ENCODE measurements around the gene DMRTB1.

The DMRTB1 gene

DNA sequence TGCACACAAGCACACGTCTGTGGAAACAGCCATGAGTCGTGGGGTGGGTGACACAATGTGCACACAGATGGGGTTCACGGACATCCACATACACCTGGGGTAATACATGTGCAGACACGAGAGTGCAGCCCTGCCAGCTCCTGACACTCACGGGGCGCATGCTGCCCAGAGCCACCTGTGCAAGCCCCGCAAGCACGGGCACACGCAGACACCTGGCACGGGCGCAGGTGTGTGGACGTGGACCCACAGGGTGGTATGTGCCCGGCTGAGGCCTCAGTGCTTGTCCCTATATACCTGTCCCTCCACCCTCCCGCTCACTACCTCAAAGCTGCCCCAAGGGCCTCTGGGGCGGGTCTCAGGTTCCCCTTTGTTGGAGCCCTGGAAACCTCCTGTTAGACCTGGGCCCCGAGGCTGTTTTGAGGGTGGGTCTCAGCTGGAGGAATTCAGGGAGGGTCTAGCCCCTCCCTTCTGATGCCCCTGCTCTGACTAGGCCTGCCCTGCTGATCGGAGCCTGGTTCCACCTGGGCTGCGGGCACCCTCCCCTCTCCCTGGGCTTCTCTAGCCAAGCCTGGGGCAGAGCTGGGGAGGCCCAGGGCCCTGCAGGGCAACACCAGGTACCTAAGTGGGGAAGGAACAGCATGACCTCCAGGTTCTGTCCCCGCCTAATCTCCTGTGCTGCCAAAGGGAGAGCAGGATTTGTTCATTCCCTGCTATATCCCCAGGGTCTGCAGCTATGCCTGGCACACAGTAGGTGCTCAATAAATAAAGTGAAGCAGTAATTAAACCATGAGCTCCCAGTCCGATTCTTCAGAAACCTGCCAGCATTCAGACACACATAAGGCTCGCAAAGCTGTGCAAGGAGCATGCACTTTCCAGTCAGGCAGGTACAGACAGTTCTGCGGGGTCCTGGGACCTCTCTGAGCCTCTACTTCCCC is 49.1 kb downstream of the DMRTB1 start:
- DNase-seq (ENCODE audit: low spot score) = no peak

DNA sequence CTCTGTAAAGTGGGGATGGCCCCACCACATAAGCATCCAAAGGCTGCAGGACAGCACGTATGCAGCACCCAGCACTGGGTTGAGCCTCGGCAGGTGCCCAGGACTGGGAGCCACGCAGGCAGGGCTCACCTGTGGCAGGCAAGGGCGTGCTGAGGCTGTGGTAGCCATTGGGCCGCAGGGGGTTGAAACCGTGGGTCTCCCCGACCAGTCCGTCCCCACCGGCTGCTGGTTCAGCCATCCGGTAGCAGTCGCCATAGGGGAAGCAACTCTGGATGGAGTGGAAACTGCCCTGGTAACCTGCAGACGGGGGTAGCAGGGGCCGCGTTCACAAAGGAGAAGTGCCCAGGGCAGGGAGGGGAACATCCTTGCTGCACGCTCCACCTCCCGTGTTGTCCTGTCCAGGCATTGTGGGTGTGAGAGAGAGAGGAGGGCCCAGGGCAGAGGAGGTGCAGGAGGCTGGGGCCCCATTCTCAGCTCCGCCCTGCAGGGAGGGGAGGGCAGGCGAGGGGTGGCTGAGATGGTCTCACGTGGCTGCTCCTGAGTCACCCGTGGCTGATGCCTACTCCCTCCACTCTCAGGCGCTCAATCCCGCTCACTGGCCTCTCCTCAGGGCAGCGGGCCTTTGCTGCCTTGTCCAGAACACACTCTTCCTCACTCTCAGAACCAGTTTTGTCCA is 49.9 kb downstream of the DMRTB1 start:
- DNase-seq (ENCODE audit: low spot score) = no peak

DNA sequence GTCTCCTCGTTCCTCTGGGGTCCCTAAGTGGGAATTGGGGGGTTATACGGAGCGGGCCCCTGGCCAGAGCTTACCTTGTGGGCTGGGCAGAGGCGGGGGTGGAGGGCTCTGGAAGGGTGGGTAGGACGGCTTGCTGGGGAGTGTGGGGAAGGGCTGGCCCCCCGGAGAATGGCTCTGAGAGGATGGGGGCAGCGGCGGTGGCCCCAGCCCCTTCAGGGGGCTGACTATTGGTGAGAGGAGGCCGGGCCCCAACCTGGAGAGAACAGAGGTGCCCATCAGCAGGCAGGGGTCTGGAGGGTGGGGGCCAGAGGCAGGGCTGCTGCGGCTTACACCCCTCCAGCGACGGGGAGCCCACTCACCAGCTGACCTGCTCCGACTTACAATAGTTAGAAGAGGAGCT is 50.6 kb downstream of the DMRTB1 start:
- DNase-seq (ENCODE audit: low spot score) = no peak

DNA sequence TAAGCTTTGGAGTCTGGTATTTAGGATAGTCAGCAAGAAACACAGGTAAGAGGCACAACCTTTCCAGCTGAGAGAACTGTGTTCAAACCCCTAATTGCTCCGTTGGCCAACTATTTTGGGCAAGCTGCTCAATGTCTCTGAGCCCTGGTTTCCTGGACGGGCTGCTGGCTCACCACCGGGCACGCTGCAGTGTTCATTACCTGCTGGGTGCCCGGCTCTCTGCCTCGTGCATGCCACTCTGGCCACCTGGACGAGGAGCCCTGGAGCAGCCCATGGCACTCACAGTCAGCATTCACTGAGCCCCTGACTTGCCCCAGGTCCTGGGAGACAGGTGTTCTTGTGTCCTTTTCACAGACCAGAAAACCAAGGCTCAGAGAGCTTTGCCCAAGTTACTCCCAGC is 51.0 kb downstream of the DMRTB1 start:
- no peak for DNase-seq (ENCODE audit: low spot score)

DNA sequence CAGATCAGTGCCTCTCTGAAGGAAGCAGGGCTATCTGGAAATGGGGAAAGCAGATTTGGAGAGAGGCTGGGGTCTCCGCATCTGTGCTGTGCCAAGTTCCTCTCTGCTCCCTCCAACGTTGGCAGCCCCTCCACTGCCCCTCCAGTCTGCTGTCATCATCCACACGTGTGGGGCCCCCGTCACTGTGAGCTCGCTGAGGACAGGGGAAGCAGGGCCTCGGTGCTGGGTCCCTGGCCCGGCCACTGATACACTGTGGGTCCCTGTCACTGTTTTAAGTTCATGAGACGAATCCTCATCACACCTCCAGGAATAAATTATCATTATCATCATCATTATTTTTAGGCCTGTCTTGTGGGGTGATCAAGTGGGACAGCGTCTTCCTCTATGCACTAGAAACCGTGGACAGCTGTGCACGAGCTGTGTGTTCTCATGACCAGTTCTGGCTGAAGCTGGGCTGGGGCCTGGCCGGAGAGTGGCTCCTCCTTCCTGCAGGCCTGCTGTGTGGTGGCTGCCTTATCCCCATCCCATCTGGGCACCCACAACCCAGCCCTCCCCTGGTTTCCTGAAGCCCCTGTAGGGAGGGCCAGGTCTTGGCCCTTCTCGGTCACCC is 52.2 kb downstream of the DMRTB1 start:
- DNase-seq (ENCODE audit: low spot score) = no peak

DNA sequence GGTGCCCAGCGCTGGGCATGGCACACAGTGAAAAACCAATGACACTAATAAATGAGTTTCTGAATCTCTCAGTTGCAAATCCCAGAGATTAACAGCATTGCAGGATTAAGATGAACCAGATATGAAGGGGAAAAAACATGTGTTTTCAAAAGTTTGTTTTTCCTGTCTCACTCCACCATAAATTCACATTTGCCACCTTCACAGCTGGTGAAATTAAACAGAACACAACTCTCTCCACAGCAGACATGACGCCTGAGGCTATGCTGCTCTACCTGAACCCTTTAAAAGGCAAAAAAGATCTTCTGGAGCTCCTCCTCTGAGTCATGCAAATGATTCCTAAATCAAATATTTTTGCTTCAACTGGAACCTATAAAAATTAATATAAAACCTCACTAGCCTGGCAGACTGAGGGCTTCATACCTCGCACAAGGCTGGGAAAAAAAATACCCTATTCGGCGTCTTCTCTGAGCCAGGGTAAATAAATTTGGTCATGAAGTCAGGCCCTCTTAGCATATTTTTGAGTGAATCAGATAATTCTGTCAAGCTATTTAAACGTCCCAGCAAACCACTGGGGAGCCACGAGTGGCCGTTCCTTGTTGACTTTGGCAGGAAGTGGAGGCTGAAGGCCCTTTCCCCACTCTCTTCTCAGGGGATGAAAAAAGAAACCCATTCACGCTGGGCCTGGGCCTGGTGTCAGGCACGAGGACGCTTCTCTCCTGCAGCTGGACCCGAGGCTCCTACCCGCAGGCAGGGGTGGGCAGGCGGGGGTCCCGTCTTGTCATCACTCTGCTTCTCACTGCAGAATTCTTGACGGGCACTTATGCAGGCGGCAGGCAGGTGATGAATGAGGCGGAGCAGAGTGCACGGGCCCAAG is 53.0 kb downstream of the DMRTB1 start:
- DNase-seq (ENCODE audit: low spot score) = no peak

DNA sequence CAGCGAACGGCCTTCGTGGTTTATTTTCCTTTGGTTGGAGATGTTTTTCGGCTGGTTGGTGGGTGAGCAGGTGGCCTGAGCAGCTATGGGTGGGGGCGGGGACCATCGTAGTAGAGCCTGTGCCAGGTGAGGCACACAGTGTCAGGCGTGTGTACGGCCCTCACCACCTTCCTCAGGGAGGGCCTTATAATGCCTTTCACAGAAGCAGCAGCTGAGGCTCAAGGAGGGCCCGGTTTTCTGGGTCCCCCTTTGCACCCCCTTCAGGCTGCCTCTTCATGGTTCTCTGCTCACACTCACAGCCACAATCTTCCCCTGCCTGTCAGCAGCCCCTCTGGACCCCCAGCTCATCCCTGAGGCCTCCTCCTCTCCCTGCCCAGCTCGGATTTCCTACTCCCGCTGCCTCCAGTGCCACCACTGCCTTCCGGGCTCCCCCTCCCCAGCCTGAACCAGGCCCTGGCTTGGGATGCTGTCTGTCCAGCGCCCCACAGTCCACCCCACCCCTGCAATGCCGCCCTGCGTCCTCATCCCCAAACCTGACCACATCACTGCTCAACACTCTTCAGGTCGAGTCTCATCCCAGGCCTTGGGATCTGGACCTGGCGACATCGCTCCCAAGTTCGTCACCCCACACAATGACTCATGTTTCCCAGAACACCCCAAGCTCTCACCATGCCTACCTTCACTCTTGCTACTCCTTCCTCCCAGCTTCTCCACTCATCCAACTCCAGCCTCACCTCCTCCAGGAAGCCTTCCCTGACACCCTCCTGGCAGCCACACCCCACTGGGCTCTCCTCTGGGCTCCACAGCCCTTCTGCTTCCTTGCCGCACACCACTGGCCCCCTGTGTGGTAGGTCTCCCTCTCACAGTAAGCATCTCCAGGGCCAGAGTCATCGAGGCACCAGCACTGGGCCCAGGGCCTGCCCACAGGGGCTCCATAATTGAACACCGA is 53.9 kb downstream of the DMRTB1 start:
- no peak for DNase-seq (ENCODE audit: low spot score)

DNA sequence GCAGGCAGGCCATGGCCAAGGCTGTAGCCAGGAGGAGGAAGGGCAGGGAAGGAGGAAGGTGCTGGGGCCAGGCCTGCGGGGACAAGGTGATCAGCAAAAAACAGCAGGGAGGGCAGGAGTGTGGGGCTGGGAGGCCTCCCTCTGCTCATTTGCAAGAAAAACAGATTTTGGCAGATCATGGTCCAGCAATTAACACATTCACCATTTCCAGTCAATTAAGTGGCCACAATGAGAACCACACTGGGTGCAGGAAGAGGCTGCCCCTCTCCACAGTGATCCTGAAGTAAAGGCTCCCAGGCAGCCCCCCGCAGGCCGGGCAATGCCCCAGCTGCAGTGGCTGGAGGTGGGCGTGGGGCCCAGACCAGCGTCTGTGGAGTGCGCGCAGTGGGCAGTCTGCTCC is 54.6 kb downstream of the DMRTB1 start:
- DNase-seq (ENCODE audit: low spot score) = no peak

DNA sequence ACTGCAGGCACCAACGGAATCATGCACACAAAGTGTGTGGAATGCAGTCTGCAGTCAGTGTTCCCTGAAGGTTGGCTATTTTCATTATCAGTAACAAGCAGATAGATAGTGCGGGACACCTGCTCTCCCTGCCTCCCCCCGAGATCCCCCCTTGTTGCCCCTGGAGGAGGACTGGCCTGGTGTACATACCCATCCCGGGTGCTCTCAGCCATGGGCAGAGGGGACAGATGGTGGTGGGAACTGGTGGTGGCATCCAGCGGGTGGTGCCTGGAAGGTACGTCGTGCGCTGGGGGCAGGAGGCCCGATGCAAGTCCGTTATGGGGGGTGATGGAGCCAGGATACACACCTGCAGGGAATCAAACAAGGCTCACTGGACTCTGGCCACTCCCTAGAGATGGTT is 55.2 kb downstream of the DMRTB1 start:
- DNase-seq (ENCODE audit: low spot score) = no peak

DNA sequence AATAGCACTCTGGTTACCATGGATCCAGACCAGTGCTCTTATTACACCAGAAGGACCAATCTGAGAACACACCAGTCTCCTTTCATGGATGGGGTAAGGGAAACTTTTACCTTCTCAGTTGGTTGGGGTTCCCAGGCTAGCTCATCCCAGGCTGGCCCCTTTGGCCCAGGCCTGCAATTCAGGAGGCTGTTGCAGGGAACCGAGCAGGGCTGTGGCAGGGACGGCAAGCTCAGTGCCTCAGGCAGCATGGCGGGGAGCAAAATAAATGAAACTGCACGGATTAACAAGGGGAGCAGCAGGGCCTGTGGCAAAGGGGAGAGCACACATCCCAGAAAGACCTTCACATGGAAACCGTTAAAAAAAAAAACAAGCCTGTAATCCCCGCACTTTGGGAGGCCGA is 57.0 kb downstream of the DMRTB1 start:
- DNase-seq (ENCODE audit: low spot score) = no peak
